Measurements from ENCODE around the gene GNE. TPM values are rescaled to one million over a fixed set of nuclear protein-coding genes. Genes with fewer than 3 reads are reported as not detected.

The GNE gene
- total and polyA plus RNA-seq, 9 of the 15 experiments (the other 6 are each of a cell fraction or from before 2014, with no cell fraction given), result 5.1 to 18.6 (median 12.0) TPM

DNA sequence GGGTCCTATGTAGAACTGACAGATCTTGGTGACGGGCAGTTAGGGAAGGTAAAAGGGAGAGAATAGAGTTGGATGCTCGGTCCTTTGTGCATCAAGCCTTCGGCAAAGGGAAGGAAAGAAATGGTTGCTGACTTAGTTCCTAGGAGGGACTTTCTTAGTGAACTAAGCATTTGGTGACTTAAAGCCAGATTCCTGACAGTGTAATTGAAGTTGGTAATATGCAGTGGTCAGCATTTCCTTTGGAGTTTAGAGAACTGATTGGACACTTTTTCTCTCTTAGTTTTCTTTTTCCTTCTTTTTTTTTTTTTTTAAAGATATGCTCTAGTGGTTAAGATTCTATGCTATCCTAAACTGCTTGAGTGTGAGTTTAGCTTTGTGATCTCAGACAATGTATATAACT, 65.2 kb downstream of the GNE start:
- peaks cover 52% of the 10 kb centered on the region for H3K79me2 ChIP-seq (ENCODE audit: control insufficient read depth, insufficient read depth, low read length)
- H4K20me1 ChIP-seq (replicated peaks; ENCODE audit: control insufficient read depth, insufficient read depth, low read length), result peaks cover 28% of the 10 kb centered on the region
- in situ Hi-C loops (cut with MboI), result no loop called here
- H3K9me1 ChIP-seq (ENCODE audit: control insufficient read depth, insufficient read depth, low read length), result no peaks in the 10 kb centered on the region
- TF ChIP-seq MAFK (IDR thresholded peaks at IDR 0.05; ENCODE audit: low read length) (peak; percentile 50; the same call in 1 of the 2 replicates), SP1 (CRISPR knock-in tag; IDR thresholded peaks at IDR 0.05) (no peak), ZNF316 (IDR thresholded peaks at IDR 0.05) (peak; percentile 90), MAFF (IDR thresholded peaks at IDR 0.05; ENCODE audit: low read length) (peak; percentile 37; the same call in 1 of the 2 replicates), BRD4 (IDR thresholded peaks at IDR 0.05) (no peak), C11orf30 (IDR thresholded peaks at IDR 0.05; ENCODE audit: low read depth) (peak; percentile 68), KDM2B (CRISPR knock-in tag; IDR thresholded peaks at IDR 0.05) (no peak), KAT2B (IDR thresholded peaks at IDR 0.05; ENCODE audit: low read depth, low read length) (no peak), MAFG (tag; conservative IDR thresholded peaks at IDR 0.05) (0 out of 2 replicates have a peak, but pooled peaks have one; percentile 39)
- TF ChIP-seq, protein P1, sequence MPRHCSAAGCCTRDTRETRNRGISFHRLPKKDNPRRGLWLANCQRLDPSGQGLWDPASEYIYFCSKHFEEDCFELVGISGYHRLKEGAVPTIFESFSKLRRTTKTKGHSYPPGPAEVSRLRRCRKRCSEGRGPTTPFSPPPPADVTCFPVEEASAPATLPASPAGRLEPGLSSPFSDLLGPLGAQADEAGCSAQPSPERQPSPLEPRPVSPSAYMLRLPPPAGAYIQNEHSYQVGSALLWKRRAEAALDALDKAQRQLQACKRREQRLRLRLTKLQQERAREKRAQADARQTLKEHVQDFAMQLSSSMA (CRISPR knock-in tag; IDR thresholded peaks at IDR 0.05), result no peak
- no peak overlapping the region for H3K27ac ChIP-seq (ENCODE audit: extremely low read depth, low read depth, low read length)
- peaks cover 3 to 12% of the 10 kb centered on the region in 2 experiments; a peak in 4 of 5 replicates for H3K4me1 ChIP-seq (replicated peaks in 1 of 2; ENCODE audit: control insufficient read depth in 2 of 2, insufficient read depth in 2 of 2, low read length in 2 of 2)
- DNase-seq (ENCODE audit: extremely low read depth in 1 of 4, low spot score in 3 of 4) (no peak), FAIRE-seq (no peak), ATAC-seq (no peak)
- peak overlapping the region; percentile 97; the same call in 1 of the 2 replicates for H3K4me3 ChIP-seq
- H3K9ac ChIP-seq (ENCODE audit: insufficient read depth in 1 of 2, low read depth in 2 of 2, low read length in 2 of 2), result peak overlapping the region; percentile 48 to 96; a peak in 2 of 4 replicates
- ChIA-PET POLR2A (interaction anchor here (1.1 to 2.0 kb wide), 3 partner anchors 8 to 25 kb away, joined by 3 to 8 read pairs (median 5); no protein-coding TSS in a partner anchor), CTCF (ENCODE audit: low intra/inter-chr PET ratio) (no interaction called here)
- BruUV-seq (replicated peaks), result no TSS peak
- H3K36me3 ChIP-seq (ENCODE audit: control insufficient read depth, insufficient read depth, low read length), result peaks cover 40% of the 10 kb centered on the region; the same call in 2 of the 3 replicates
- no peaks in the 10 kb centered on the region for H3K9me3 ChIP-seq (replicated peaks; ENCODE audit: control insufficient read depth, insufficient read depth, low read depth, low read length)
- WGBS (ENCODE audit: insufficient coverage, low coverage, missing lambda C conversion rate), result 81% methylated on average over 3 of the region's 3 CpGs
- H3K27me3 ChIP-seq (ENCODE audit: control insufficient read depth in 2 of 2, insufficient read depth in 2 of 2, low read length in 2 of 2), result no peaks in the 10 kb centered on the region
- H2AFZ ChIP-seq (ENCODE audit: low read depth, low read length), result no peak overlapping the region
- intact Hi-C loops (cut with micrococcal nuclease), result no loop called here
- peak overlapping the region; percentile 87 for H3K4me2 ChIP-seq (ENCODE audit: insufficient read depth, low read length)

Data from K562 (cell line).